GM18505 (cell line): Measurements from ENCODE around the gene SLC49A4.

Experiments
- ATAC-seq: cut with Tn5 transposase; IDR thresholded peaks from one replicate; pipeline ENCODE4 v1.9.1; 2021; ENCODE audit not compliant: unreplicated experiment
- POLR2A ChIP-seq: IDR thresholded peaks from 4 replicates; pipeline ENCODE4 v1.6.1; 2011; ENCODE audit warnings: borderline replicate concordance; ENCODE audit not compliant: insufficient read depth, insufficient read length; ENCODE audit errors: extremely low read depth

SLC49A4 gene

DNA sequence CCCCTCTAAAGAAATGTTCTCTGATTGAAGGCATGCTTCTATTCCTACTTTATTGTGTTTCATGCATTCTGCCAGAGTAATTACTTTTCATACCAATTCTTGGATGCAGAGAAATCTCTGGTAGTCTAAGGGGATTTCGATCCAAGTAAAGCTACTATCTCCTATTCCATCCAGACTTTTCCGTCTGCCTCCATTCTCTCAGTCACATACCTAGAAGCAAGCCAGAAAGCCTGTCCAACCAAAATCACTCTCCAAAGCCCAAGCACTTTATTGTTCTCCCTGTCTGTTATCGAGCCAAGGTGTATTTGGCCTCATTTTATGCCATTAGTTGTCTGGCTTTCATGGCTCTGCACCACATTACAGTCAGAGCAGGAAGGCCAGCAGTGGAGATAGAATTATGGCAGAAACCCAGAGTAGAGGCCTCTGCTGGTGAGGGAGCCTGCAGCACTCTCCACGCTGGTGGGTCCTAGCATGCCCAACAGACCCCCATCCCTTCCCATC, 95.9 kb downstream of the SLC49A4 start:
- TF ChIP-seq POLR2A = no peak
- ATAC-seq = no peak

DNA sequence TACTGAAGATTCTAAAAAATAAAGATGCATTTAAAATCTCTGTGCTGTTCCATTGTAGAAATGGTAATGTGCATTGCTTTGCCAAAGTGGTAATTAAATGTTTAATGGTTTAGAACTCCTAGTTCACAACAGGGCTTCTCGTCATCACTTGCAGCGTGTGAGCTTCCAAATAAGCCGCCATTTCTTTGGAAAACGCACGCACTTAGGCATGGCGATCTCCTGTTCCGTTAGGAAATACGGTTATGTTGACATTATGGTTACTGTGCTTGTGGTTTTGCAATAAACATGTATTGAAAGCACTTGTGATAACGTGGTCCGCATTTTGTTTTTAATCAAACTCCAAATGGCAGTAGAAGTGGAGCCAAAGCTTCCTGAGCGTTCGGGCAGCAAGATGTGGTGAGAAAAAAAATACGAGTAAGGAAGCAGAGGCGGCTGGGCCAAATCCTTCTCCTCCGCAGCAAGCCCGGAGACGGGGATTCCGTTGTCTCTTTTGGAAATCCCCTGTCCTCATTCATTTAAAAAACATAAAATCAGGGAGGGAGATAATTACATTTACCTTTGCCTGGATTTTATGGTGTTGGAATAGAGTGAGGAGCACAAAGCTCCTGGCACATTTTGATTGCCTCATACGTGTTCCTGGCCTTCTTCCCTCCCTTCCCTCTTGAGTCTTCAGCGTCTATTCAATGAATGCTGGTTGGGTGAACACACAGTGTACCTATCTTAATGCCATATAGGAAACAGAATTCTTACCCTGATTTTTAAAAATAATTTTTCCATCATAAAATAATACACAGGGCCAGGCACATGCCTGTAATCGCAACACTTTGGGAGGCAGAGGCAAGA, 97.5 kb downstream of the SLC49A4 start:
- TF ChIP-seq POLR2A = no peak

DNA sequence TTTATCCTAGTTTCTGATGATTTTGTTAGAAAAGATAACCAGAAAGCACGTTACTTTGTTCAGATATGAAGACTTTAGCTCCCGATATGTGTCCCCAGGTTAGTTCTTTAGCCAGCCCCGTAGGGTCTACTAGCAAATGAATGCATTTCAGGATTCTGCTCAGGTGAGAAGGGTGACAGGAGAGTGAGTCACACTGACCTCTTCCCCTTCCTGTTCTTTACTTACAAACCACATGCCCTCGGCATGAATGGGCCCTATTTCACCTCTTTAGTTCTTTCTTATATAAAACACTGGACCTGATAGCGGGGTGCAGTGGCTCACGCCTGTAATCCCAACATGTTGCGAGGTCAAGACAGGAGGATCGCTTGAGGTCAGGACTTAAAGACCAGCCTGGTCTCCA, 98.4 kb downstream of the SLC49A4 start:
- no peak for TF ChIP-seq POLR2A
- ATAC-seq = no peak

More for the DNA sequence above, 97.5 kb downstream of the SLC49A4 start:
- ATAC-seq = no peak

DNA sequence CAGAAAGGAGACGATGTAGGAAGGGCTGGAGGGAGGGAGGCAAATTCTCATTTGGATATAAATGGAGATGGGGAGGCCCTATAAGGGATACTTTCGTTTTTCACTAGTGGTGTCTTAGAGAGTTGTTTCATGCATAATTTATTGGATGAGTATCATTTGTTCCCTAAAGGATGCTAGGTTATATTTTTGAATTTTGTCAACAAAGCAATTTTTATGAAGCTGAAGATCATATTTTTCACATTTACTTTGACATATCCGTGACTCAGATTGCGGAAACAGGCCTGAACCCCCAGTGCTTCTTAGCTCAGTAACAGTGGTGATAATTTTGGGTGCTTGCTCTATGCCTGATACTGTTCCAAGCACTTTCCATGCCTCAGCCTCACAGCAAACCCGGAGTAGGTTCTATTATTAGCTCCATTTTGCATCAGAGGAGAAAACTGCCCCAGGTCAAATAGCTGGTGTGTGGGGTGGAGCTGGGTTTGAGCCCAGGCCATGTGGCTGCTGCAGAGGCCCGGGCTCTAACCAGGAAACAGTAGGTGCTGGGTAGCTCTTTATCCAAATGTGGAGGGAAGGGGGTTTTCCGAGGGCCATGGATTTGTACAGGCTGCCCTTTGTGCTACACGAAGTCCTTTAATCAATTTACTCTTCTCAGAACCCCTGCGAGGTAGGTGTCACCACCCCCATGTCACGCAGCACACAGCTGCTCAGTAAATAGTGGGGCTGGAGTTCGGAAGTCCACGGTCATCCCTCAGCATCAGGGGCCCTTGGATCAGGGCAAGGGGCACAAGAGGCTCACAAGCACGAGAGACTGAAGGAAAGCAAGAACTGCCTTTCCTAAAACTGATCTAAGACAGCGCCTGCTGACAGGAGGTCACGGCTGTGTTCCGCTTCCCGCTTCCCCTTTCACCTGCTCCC, 99.1 kb downstream of the SLC49A4 start:
- ATAC-seq = no peak
- no peak for TF ChIP-seq POLR2A

DNA sequence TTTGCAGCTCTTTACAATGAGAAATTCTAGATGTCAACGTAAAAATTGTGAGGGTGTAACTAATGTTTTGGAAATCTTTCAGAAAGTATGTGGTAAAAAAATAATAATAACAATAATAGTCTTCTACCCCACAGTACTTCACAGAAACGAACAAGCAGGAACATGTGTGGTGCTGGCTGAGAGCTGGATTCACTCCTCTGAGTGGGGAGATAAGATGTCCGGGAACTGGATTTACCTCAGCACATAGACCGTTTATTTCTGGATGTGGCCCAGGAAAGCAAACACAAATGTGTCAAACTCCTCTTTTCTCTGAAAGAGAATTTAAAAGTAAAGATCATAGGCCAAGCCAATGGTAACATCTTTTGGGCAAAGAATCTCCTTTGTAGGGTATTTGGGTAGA, 103.4 kb downstream of the SLC49A4 start:
- TF ChIP-seq POLR2A = no peak
- no peak for ATAC-seq

DNA sequence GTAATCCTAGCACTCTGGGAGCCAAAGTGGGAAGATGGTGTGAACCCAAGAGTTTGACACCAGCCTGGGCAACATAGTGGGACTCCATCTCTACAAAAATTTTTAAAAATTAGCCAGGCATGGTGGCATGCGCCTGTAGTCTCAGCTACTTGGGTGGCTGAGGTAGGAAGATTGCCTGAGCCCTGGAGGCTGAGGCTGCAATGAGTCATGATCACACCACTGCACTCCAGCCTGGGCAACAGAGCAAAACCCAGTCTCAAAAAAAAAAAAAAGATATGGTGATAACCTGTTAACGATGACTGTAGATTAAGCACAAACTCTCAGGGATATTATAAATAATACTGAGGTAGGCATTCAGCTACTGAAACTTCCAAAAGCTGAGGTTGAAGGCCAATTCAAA, 107.5 kb downstream of the SLC49A4 start:
- ATAC-seq = no peak
- TF ChIP-seq POLR2A = no peak

DNA sequence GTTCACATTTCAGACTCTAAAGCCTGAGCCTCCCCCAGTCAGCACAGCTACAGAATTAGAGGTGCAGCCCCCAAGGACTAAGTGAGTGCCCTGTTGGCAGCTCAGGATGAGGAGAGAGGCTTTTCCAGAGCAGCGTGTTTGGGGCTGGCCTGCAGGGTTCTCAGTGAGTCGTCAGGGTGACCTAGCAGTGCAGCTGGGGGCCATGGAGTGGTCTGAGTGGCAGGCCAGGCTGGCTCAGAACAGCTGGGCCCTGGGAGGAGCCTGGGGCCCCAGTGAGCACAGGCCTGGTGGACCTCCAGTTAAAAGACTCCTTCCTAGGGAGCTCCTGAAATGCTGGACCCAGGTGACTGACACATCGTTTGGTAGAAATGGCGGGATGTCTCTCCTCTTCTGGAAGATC, 108.3 kb downstream of the SLC49A4 start:
- TF ChIP-seq POLR2A = no peak
- ATAC-seq = no peak

DNA sequence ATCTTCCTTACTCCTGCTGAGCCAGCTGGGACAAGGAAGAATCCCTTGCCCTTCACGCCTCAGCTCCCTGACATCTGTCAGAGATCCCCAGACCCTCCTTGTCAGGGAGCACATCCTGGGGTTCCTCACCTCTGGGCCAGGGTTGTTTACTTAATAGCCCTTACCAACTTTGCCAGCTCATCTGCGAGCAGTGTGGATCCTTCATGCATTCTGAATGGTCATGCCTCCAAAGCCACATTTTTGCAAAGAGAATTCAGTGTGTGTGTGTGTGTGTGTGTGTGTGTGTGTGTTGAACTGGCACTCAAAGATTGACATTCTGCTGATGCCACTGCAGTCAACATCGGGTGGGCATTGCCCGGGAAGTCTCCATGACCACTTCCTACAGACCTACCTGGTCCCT, 112.6 kb downstream of the SLC49A4 start:
- no peak for ATAC-seq
- TF ChIP-seq POLR2A = no peak

DNA sequence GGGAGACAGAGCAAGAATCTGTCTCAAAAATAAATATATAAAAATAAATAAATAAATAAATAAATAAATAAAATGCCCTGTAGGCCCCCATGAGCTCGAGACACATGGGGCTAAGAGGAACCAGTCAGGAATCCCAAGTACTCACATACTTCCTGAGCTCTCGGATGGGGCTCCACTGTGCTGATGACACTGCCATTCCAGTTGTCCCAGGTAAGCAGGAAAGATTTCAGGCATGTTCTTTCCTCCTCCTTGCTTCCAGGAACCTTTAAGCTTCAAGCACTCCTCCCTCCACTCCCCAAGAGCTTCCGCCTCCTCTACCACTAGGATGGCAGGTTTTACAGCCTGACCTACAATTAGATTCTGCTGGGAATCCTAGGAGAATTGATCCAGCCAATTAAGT, 113.4 kb downstream of the SLC49A4 start:
- no peak for TF ChIP-seq POLR2A

DNA sequence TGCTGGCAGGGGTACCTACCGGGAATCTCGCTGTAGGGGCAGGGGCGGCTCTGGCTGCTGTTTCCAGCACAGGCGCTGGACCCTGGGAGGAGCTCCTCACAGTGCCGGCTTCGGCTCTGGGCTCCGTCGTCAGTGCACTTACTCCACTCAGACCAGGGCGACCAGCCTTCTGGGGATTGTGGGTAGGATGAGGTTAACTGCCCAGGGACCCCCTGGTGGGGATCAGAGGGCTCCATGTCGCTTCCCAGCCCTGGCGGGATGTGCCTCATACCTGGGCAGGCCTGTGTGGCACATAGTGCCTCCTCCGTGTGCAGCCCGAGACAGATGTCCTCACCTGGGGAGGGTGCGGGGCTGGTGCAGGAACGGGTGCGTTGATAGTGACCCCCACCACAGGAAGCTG, 117.0 kb downstream of the SLC49A4 start:
- no peak for TF ChIP-seq POLR2A
- no peak for ATAC-seq

More for the DNA sequence above, 113.4 kb downstream of the SLC49A4 start:
- no peak for ATAC-seq

DNA sequence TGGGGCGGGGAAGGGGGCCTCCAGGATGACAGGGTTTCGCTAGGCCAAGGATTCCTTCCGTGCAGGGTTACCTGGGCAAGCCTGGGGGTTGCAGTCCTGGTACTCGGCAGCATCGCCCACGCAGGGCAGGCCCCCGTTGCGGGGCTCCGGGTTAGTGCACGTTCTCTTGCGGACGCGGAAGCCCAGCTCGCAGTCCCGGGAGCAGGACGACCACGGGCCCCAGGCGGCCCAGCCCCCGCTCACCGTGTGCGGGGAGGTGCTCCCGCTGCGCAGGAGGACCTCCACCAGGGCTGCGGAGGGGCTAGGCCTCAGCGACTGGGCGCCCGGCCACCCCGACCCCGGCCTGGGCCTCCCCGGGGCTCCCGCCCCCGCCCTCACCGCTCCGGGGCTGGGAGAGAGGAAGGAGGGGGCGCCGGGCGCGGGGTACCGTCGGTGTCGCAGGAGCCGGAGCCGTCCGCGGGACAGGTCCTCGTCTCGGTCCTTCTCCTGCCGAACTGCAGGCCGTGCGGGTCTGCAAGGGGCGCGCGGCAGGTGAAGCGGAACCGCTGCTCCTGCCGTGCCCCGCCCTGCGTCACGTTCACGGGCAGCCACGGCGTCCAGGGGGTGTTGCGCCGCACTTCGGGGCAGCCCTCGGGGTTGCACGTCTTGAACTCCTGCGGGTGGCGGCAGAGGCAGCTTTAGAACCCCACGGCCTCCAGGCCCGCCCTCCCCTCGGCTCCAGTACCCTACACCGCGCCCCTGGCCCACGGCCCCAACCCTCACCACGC, 118.1 kb downstream of the SLC49A4 start:
- TF ChIP-seq POLR2A = no peak
- ATAC-seq = no peak

DNA sequence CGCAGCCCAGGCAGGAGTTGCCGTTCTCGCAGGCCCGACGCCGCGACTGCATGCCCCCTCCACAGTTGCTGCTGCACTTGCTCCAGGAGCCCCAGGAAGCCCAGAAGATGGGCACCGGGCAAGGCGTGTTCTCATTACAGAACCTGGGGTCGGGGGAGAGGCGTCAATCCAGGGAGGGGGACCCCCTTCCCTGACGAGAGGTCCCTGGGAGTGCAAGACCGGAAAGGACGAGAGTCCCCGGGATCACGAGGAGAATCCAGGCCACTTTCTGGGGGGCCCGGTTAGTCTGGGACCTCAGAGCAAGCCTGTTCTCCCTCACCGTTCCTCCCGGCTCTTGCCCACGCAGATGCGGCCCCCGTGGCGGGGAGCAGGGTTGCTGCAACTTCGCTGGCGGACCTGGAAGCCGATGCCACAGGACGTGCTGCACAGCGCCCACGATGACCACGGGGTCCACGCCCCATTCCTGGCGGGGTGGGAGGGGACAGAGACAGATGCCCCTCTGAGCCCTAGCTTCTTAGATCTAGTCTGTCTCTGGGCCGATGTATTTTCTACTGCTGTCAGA, 118.8 kb downstream of the SLC49A4 start:
- no peak for TF ChIP-seq POLR2A
- ATAC-seq = no peak
